K562 (cell line): ENCODE measurements around the gene ADARB2. TPM values are rescaled to one million over a fixed set of nuclear protein-coding genes. Genes with fewer than 3 reads are reported as not detected.

Source experiments
- ESRRB ChIP-seq: fragments of 250-450 bp; sonication (Bioruptor Pico); IDR thresholded peaks from 2 replicates; pipeline ENCODE4 v1.5.0; 2020; ENCODE audit warnings: mild to moderate bottlenecking, moderate library complexity, borderline replicate concordance
- ETS2 ChIP-seq: IDR thresholded peaks from 2 replicates; pipeline ENCODE4 v1.6.1; 2016; ENCODE audit warnings: borderline replicate concordance, missing genetic modification characterization, mild to moderate bottlenecking, moderate library complexity, missing compliant biosample characterization; ENCODE audit not compliant: poor library complexity, severe bottlenecking
- ILK ChIP-seq: fragments of 450-650 bp; IDR thresholded peaks from 2 replicates; pipeline ENCODE4 v1.6.1; 2016; ENCODE audit warnings: missing genetic modification characterization, low read depth, mild to moderate bottlenecking, missing compliant biosample characterization, moderate library complexity, borderline replicate concordance
- POU5F1 ChIP-seq: fragments of 150-350 bp; IDR thresholded peaks from 2 replicates; pipeline ENCODE4 v1.6.1; 2014; ENCODE audit warnings: borderline replicate concordance, low read length, low read depth, mild to moderate bottlenecking; ENCODE audit not compliant: partially characterized antibody
- TEAD4 ChIP-seq, 2 experiments: sonication (generic) in 1 of 2; formaldehyde crosslinking in 1 of 2; IDR thresholded peaks; 2 replicates each; pipeline versions ENCODE4 v1.6.1 to v1.8.0; 2012 to 2022; ENCODE audit warnings: borderline replicate concordance in 1 of 2, inconsistent platforms in 1 of 2, low read length in 1 of 2, mild to moderate bottlenecking in 1 of 2, missing genetic modification reagents in 1 of 2
- ZNF174 ChIP-seq: fragments of 250-450 bp; sonication (Bioruptor Pico); IDR thresholded peaks from 2 replicates; pipeline ENCODE4 v1.4.0; 2020; ENCODE audit warnings: mild to moderate bottlenecking
- polyA plus RNA-seq, 8 experiments: library from polyadenylated mRNA; depleted of rRNA in 4 of 8; stranded (reverse) in 5 of 8; unstranded in 3 of 8; fragments of >200 nt; fragmentation: Nextera tagmentation in 2 of 8; fragmentation: Illumina TruSeq in 1 of 8; extraction: Ambion mirVana in 2 of 8; extraction: Trizol in 1 of 8; gene quantifications; 2 replicates each; pipeline versions ENCODE4 v1.2.1 to v1.2.3, GENCODE V29; 2011 to 2014; ENCODE audit warnings: inconsistent platforms in 1 of 8, missing spikeins in 1 of 8
- total RNA-seq, 7 experiments: library from RNA; depleted of rRNA in 6 of 7; stranded (reverse); fragments of >200 nt in 6 of 7; fragmentation: Illumina TruSeq in 2 of 7; extraction: Trizol in 2 of 7; gene quantifications; 2 replicates each; pipeline versions ENCODE4 v1.2.1 to v1.2.3, GENCODE V29; 2011 to 2021; ENCODE audit warnings: low replicate concordance in 1 of 7
- TF ChIP-seq, protein P1 (sequence below): fragments of 450-650 bp; IDR thresholded peaks from 2 replicates; pipeline ENCODE4 v1.6.1; 2018; ENCODE audit warnings: mild to moderate bottlenecking, low read depth; ENCODE audit not compliant: partially characterized antibody

The ADARB2 gene
- total and polyA plus RNA-seq, 9 of the 15 experiments (the other 6 are each of a cell fraction or from before 2014, with no cell fraction given) = not detected

GRCh38 chr10:1553951-1554350 lies 183.4 kb downstream of the ADARB2 start (continued):
- no peak for TF ChIP-seq ETS2 (tag)
- TF ChIP-seq ZNF174 (CRISPR knock-in tag) = no peak
- TF ChIP-seq, protein P1, sequence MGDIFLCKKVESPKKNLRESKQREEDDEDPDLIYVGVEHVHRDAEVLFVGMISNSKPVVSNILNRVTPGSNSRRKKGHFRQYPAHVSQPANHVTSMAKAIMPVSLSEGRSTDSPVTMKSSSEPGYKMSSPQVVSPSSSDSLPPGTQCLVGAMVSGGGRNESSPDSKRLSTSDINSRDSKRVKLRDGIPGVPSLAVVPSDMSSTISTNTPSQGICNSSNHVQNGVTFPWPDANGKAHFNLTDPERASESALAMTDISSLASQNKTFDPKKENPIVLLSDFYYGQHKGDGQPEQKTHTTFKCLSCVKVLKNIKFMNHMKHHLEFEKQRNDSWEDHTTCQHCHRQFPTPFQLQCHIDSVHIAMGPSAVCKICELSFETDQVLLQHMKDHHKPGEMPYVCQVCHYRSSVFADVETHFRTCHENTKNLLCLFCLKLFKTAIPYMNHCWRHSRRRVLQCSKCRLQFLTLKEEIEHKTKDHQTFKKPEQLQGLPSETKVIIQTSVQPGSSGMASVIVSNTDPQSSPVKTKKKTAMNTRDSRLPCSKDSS = no peak
- TF ChIP-seq POU5F1 = no peak
- TF ChIP-seq ESRRB (CRISPR knock-in tag) = no peak
- TF ChIP-seq TEAD4 (IDR thresholded peaks at IDR 0.05; ENCODE audit: low read length) = no peak
- TF ChIP-seq TEAD4 (CRISPR knock-in tag; IDR thresholded peaks at IDR 0.05; ENCODE audit: borderline replicate concordance) = no peak
- TF ChIP-seq ILK (tag) = no peak
